Natural killer cell (primary cell): ENCODE data around the gene SGCD. TPM values are rescaled to one million over a fixed set of nuclear protein-coding genes. Genes with fewer than 3 reads are reported as not detected.

ENCODE experiments used
- ATAC-seq, 3 donors: fragments of 150-1000 bp in 2 of 3; fragments of 200-7000 bp in 1 of 3; cut with Tn5 transposase; 1 replicate in 1 of 3; 2 replicates in 2 of 3; pipeline ENCODE4 v1.10.0; 2021; ENCODE audit warnings: mild to moderate bottlenecking in 2 of 3, moderate library complexity in 2 of 3
- DNase-seq, 2 donors: peaks; one replicate each; pipeline versions ENCODE4 v3.0.0 to v3.0.0-alpha.2; 2013 to 2021; ENCODE audit warnings: mixed read lengths in 1 of 2
- H3K27ac ChIP-seq: one replicate; pipeline ENCODE4 v1.5.1; 2013; ENCODE audit warnings: mild to moderate bottlenecking, low read length
- H3K27me3 ChIP-seq: one replicate; pipeline ENCODE4 v1.6.1; 2013; ENCODE audit warnings: low read length; ENCODE audit not compliant: control insufficient read depth, insufficient read depth
- H3K36me3 ChIP-seq: one replicate; pipeline ENCODE4 v1.6.1; 2013; ENCODE audit warnings: low read length; ENCODE audit not compliant: control insufficient read depth, insufficient read depth
- H3K4me1 ChIP-seq: one replicate; pipeline ENCODE4 v1.6.1; 2013; ENCODE audit warnings: low read length; ENCODE audit not compliant: control insufficient read depth, insufficient read depth
- H3K4me3 ChIP-seq: one replicate; pipeline ENCODE4 v1.5.1; 2013; ENCODE audit warnings: low read length
- H3K9me3 ChIP-seq: one replicate; pipeline ENCODE4 v1.6.1; 2013; ENCODE audit warnings: low read length; ENCODE audit not compliant: control insufficient read depth, insufficient read depth
- H3K27ac Mint-ChIP-seq, 2 donors: one replicate each; pipeline ENCODE4 v1.8.0; 2022; ENCODE audit warnings: mild to moderate bottlenecking in 2 of 2, mixed read lengths in 2 of 2, moderate library complexity in 1 of 2
- H3K27me3 Mint-ChIP-seq, 2 donors: one replicate each; pipeline ENCODE4 v1.8.0; 2022; ENCODE audit warnings: low read depth in 2 of 2, mixed read lengths in 2 of 2
- H3K36me3 Mint-ChIP-seq: one replicate; pipeline ENCODE4 v1.8.0; 2022; ENCODE audit warnings: mixed read lengths
- H3K4me1 Mint-ChIP-seq, 2 donors: one replicate each; pipeline ENCODE4 v1.8.0; 2022; ENCODE audit warnings: mixed read lengths in 2 of 2
- H3K4me3 Mint-ChIP-seq: one replicate; pipeline ENCODE4 v1.8.0; 2022; ENCODE audit warnings: mild to moderate bottlenecking, moderate library complexity, mixed read lengths
- H3K9me3 Mint-ChIP-seq, 2 donors: one replicate each; pipeline ENCODE4 v1.8.0; 2022; ENCODE audit warnings: mixed read lengths in 2 of 2
- CTCF ChIP-seq: fragments of 200-600 bp; IDR thresholded peaks from one replicate; pipeline ENCODE4 v1.8.0; 2022; ENCODE audit warnings: antibody characterized with exemption
- WGBS: methylation state at CpG from one replicate; pipeline ENCODE4 v1.1.7; 2013; ENCODE audit warnings: missing lambda C conversion rate; ENCODE audit not compliant: insufficient coverage; 5-methylcytosine and 5-hydroxymethylcytosine counted together
- intact Hi-C: fragments of 100-400 bp; cut with micrococcal nuclease; formaldehyde crosslinking; loops from one replicate; pipeline ENCODE4 v1.14.2; 2022
- total RNA-seq, 4 donors: library from RNA; stranded (reverse); fragments of 120-200 nt in 1 of 4; gene quantifications; one replicate each; pipeline versions ENCODE4 v1.2.3 to v1.2.4, GENCODE V29; 2013 to 2022

Gene SGCD
- total RNA-seq, 3 donors from 2014 or later (not counting 1 experiment from before 2014, with no cell fraction given), result 0.32 to 2.0 (median 1.4) TPM

GRCh38 chr5:156683509-156683908 lies 356.5 kb downstream of the SGCD start:
- no peaks in the 10 kb centered on the region for H3K9me3 Mint-ChIP-seq
- H3K27me3 ChIP-seq, result no peaks in the 10 kb centered on the region
- no peaks in the 10 kb centered on the region for H3K4me1 Mint-ChIP-seq
- WGBS, result 67% methylated on average over 1 of the region's 1 CpG
- H3K27me3 Mint-ChIP-seq, result peaks cover 25 to 76% of the 10 kb centered on the region in 2 donors
- H3K36me3 ChIP-seq, result no peaks in the 10 kb centered on the region
- H3K36me3 Mint-ChIP-seq, result no peaks in the 10 kb centered on the region
- H3K4me1 ChIP-seq, result no peaks in the 10 kb centered on the region
- H3K4me3 ChIP-seq, result no peak overlapping the region
- no peak overlapping the region for H3K27ac ChIP-seq
- DNase-seq (no peak), ATAC-seq (no peak)
- no peak overlapping the region for H3K27ac Mint-ChIP-seq
- intact Hi-C loops, result no loop called here
- H3K4me3 Mint-ChIP-seq, result no peak overlapping the region
- no peaks in the 10 kb centered on the region for H3K9me3 ChIP-seq
- no peak for TF ChIP-seq CTCF

GRCh38 chr5:156684216-156684615 lies 357.3 kb downstream of the SGCD start:
- Mint-ChIP-seq H3K4me3 (no peak overlapping the region), H3K27ac (no peak overlapping the region), H3K4me1 (no peaks in the 10 kb centered on the region), H3K36me3 (no peaks in the 10 kb centered on the region), H3K9me3 (no peaks in the 10 kb centered on the region), H3K27me3 (peaks cover 26 to 77% of the 10 kb centered on the region in 2 donors)
- no peak for TF ChIP-seq CTCF
- no peak overlapping the region for H3K4me3 ChIP-seq
- DNase-seq (no peak), ATAC-seq (no peak)
- no peaks in the 10 kb centered on the region for H3K36me3 ChIP-seq
- intact Hi-C loops, result no loop called here
- no peak overlapping the region for H3K27ac ChIP-seq
- no peaks in the 10 kb centered on the region for H3K27me3 ChIP-seq
- H3K4me1 ChIP-seq, result no peaks in the 10 kb centered on the region
- 89% methylated on average over 2 of the region's 2 CpGs for WGBS
- no peaks in the 10 kb centered on the region for H3K9me3 ChIP-seq

- peaks cover 28 to 82% of the 10 kb centered on the region in 2 donors for H3K27me3 Mint-ChIP-seq
- H3K4me3 Mint-ChIP-seq, result no peak overlapping the region
- H3K36me3 Mint-ChIP-seq, result no peaks in the 10 kb centered on the region
- Histone ChIP-seq H3K4me1 (no peaks in the 10 kb centered on the region), H3K4me3 (no peak overlapping the region), H3K27me3 (no peaks in the 10 kb centered on the region), H3K9me3 (no peaks in the 10 kb centered on the region), H3K36me3 (no peaks in the 10 kb centered on the region), H3K27ac (no peak overlapping the region)
- ATAC-seq (no peak), DNase-seq (no peak)
- intact Hi-C loops, result no loop called here
- TF ChIP-seq CTCF, result no peak
- H3K9me3 Mint-ChIP-seq, result no peaks in the 10 kb centered on the region
- H3K4me1 Mint-ChIP-seq, result no peaks in the 10 kb centered on the region
- H3K27ac Mint-ChIP-seq, result no peak overlapping the region
Measured at GRCh38 chr5:156685481-156685880, 358.5 kb downstream of the SGCD start.

DNA sequence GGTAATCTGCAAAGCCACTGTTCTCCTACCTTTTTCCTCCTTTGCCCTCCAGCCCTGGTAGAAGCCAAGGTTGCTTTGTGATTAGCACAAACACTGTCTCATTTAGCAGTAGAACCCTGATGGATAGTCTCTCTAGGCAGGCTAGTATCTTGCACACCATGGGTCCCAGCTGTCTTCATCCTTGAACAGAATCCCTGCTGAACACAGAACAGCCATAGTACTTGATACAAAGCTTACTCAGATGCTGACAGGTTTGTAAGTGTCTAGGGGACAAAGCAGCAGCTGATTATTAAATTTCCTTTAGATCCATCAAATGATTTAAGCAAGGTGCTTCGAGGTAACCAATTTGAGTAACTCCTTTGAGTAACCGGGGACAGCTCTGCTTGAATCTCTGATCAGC lies 359.4 kb downstream of the SGCD start:
- Mint-ChIP-seq H3K27ac (no peak overlapping the region), H3K4me1 (no peaks in the 10 kb centered on the region), H3K27me3 (peaks cover 28 to 86% of the 10 kb centered on the region in 2 donors), H3K36me3 (no peaks in the 10 kb centered on the region), H3K9me3 (no peaks in the 10 kb centered on the region), H3K4me3 (no peak overlapping the region)
- H3K4me1 ChIP-seq, result no peaks in the 10 kb centered on the region
- DNase-seq (no peak), ATAC-seq (no peak)
- H3K27me3 ChIP-seq, result no peaks in the 10 kb centered on the region
- H3K4me3 ChIP-seq, result no peak overlapping the region
- H3K27ac ChIP-seq, result no peak overlapping the region
- H3K9me3 ChIP-seq, result no peaks in the 10 kb centered on the region
- no peaks in the 10 kb centered on the region for H3K36me3 ChIP-seq
- intact Hi-C loops, result no loop called here
- 82% methylated on average over 2 of the region's 2 CpGs for WGBS
- TF ChIP-seq CTCF, result no peak
